BLaER1 treated with 17β-estradiol and CSF1 and Interleukin-3, amounts not matched to agents 10 nM and 100 nM (cell line): Measurements from ENCODE around the gene ZNF816.
"Not testable (repeated sequence)": the region's sequence is repeated elsewhere in the genome, so short reads cannot be mapped to it uniquely, and the experiment has no call there.

Experiments used
- H3K27ac ChIP-seq, 11 experiments: shearing (Covaris generic); formaldehyde crosslinking; 2 replicates each; pipeline ENCODE4 v1.8.1; 2022
- H3K27me3 ChIP-seq, 11 experiments: shearing (Covaris generic); formaldehyde crosslinking; 2 replicates each; pipeline ENCODE4 v1.8.1; 2022
- H3K36me3 ChIP-seq, 11 experiments: shearing (Covaris generic); formaldehyde crosslinking; 2 replicates each; pipeline ENCODE4 v1.8.1; 2022
- H3K4me1 ChIP-seq, 10 experiments: shearing (Covaris generic); formaldehyde crosslinking; 2 replicates each; pipeline ENCODE4 v1.8.1; 2022
- H3K4me2 ChIP-seq, 11 experiments: shearing (Covaris generic); formaldehyde crosslinking; 2 replicates each; pipeline ENCODE4 v1.8.1; 2022
- H3K4me3 ChIP-seq, 10 experiments: shearing (Covaris generic); formaldehyde crosslinking; 2 replicates each; pipeline ENCODE4 v1.8.1; 2022
- H3K9ac ChIP-seq, 11 experiments: shearing (Covaris generic); formaldehyde crosslinking; 2 replicates each; pipeline ENCODE4 v1.8.1; 2022
- H3K9me3 ChIP-seq, 11 experiments: shearing (Covaris generic); formaldehyde crosslinking; replicated peaks in 1 of 11; 2 replicates each; pipeline ENCODE4 v1.8.1; 2022
- H4K20me1 ChIP-seq, 11 experiments: shearing (Covaris generic); formaldehyde crosslinking; 2 replicates each; pipeline ENCODE4 v1.8.1; 2022
- Cebpa-rat ChIP-seq, 11 experiments: shearing (Covaris generic); IDR thresholded peaks; 2 replicates each; pipeline ENCODE4 v1.8.1; 2022

Gene ZNF816

DNA sequence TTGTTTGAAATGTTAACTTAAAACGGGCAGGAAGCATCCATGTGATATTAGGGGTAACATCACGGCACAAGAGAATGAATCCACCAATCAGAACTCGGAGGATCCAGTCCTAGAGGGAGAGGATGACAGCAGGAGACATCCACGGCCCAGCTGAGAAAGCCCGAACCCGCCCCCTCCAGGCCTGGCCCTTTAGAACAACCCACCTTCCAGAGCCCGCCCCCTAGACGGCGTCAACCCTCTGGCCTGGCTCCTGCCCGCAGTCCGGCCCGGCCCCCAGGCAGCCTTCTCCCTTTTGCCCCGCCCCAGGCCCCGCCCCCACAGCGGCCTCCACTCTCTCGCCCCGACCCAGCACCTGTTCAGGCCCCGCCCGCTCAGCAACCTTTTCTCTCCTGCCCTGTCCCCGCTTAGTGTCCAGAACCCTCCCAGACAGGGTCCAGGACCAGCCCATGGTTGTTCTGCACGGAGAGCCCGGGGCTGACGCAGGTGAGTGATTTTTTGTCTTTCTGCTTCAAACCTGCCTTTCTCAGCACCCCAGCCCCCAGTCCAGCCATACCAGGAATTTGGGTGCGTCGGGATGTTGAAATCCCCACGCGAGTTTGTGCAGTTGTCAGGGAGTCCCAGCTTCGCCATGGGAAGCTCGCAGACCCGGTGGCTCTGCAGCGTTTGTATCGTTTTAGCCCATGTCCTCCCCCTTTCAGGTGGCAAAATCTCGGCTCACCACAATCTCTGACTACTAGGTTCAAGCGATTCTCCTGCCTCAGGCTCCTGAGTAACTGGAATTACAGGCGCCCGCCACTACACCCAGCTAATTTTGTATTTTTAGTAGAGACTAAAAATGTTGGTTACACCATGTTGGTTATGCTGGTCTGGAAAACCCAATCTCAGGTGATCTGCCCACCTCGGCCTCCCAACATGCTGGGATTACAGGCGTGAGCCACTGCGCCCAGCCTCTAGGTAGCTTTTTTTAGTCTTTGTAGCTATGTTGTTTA is 16.1 kb downstream of the ZNF816 start:
- no peak overlapping the region for H3K27ac ChIP-seq
- peaks cover 51 to 73% (median 52%) of the 10 kb centered on the region in 11 experiments for H3K9me3 ChIP-seq
- no peak overlapping the region for H3K9ac ChIP-seq
- peaks cover 36 to 49% (median 47%) of the 10 kb centered on the region in 11 experiments for H3K36me3 ChIP-seq
- H4K20me1 ChIP-seq: no peaks in the 10 kb centered on the region
- H3K4me1 ChIP-seq: peaks cover 6 to 11% (median 9%) of the 10 kb centered on the region in 10 experiments; a peak in 18 of 20 replicates
- no peak overlapping the region for H3K4me2 ChIP-seq
- no peaks in the 10 kb centered on the region for H3K27me3 ChIP-seq
- no peak overlapping the region for H3K4me3 ChIP-seq
- TF ChIP-seq Cebpa-rat (IDR thresholded peaks at IDR 0.05): no peak

DNA sequence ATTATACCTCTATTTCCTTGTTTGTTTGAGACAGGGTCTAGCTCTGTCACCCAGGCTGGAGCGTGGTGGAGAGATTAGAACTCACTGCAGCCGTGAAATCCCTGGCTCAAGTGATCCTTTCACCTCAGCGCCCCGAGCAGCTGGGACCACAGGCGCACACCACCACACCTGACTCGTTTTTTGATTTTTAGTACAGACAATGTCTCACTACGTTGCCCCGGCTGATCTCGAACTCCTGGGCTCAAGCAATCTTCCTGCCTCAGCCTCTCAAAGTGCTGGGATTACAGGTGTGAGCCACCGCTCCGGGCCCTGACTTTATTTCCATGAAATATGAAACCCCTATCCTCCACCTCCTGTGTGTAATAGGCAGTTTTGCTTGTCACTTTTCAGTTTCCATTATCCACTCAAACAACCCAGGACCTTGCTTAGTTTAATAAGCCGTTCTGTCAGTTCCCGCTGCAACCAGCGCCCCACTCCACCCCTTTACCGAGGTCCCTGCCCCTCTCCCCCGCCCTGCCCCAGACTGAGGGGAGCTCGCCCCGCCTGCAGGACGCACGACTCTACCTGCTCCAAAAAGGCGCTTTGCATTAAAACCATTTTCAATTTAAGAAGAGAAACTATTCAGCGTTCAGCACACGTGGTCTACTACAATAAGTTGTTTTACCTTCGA is 16.9 kb downstream of the ZNF816 start:
- peaks cover 42 to 65% (median 43%) of the 10 kb centered on the region in 11 experiments for H3K9me3 ChIP-seq
- H4K20me1 ChIP-seq: no peaks in the 10 kb centered on the region
- no peak overlapping the region for H3K4me2 ChIP-seq
- H3K4me1 ChIP-seq: peaks cover 14 to 19% (median 17%) of the 10 kb centered on the region in 10 experiments
- no peak overlapping the region for H3K4me3 ChIP-seq
- no peak overlapping the region for H3K9ac ChIP-seq
- H3K27ac ChIP-seq: no peak overlapping the region
- peaks cover 28 to 41% (median 39%) of the 10 kb centered on the region in 11 experiments for H3K36me3 ChIP-seq
- no peaks in the 10 kb centered on the region for H3K27me3 ChIP-seq
- TF ChIP-seq Cebpa-rat (IDR thresholded peaks at IDR 0.05): no peak

DNA sequence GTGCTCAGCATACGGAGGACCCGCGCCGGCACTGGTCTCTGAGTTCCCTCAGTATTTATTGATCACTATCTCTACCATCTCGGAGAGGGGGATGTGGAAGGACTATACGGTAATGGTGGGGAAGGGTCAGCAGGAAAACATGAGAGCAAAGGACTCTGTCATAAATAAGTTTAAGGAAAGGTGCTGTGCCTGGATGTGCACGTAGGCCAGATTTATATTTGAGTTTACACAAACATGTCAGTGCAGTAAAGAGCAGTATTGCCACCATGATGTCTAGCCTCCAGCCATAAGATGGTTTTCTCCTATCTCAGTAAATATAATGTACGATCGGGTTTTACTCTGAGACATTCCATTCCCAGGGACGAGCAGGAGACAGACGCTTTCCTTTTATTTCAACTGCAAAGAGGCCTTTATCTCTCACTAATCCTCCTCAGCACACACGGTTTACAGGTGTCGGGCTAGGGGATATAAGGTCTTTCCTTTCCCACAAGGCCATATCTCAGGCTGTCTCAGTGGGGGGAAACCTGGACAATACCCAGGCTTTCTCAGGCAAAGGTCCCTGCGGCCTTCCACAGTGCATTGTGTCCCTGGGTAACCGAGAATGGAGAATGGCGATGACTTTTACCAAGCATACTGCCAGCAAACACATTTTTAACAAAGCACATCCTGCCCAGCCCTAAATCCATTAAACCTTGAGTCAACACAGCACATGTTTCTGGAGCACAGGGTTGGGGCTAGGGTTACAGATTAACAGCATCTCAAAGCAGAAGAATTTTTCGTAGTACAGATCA is 17.8 kb downstream of the ZNF816 start:
- H3K4me2 ChIP-seq, H3K27ac ChIP-seq, H3K27me3 ChIP-seq: not testable (repeated sequence)

DNA sequence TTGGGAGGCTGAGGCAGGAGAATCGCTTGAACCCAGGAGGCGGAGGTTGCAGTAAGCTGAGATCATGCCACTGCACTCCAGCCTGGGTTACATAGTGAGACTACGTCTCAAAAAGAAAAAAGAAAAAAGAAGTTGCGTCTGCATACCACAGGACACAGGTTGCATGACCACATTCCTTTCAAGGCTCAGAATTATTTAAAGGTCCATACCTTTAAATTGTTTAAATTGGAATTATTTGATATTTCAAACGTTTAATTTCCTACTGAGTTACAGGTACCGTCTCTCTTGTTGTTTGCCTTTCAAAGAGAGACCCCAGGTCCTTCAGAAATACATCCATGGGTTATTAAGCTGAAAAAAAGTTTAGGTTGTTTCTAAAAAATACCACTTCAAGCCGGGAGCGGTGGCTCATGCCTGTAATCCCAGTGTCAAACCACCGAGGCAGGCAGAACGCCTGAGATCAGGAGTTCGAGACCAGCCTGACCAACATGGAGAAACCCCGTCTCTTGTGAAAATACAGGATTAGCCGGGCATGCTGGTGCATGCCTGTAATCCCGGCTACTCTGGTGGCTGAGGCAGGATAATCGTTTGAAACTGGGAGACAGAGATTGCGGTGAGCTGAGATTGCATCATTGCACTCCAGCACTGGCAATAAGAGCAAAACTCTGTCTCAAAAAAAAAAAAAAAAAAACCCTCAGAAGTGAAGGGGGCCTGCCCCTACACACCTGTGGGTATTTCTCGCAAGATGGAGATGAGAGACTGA is 18.6 kb downstream of the ZNF816 start:
- H3K36me3 ChIP-seq: peaks cover 10 to 28% (median 22%) of the 10 kb centered on the region in 11 experiments
- H3K27me3 ChIP-seq: no peaks in the 10 kb centered on the region
- H3K4me2 ChIP-seq: peak overlapping the region in 6 of 11 experiments; percentile 88 to 95 (median 92); a peak in 7 of 22 replicates
- no peak overlapping the region for H3K9ac ChIP-seq
- H3K4me1 ChIP-seq: peaks cover 23 to 34% (median 31%) of the 10 kb centered on the region in 10 experiments
- TF ChIP-seq Cebpa-rat (IDR thresholded peaks at IDR 0.05): no peak
- peak overlapping the region in 2 of 11 experiments; percentile 89 to 93; a peak in 2 of 22 replicates for H3K27ac ChIP-seq
- no peaks in the 10 kb centered on the region for H4K20me1 ChIP-seq
- H3K9me3 ChIP-seq: peaks cover 25 to 56% (median 29%) of the 10 kb centered on the region in 11 experiments
- H3K4me3 ChIP-seq: peak overlapping the region in 1 of 10 experiments; percentile 86; a peak in 1 of 20 replicates

More for the DNA sequence above, 17.8 kb downstream of the ZNF816 start:
- peaks cover 18 to 25% (median 22%) of the 10 kb centered on the region in 10 experiments for H3K4me1 ChIP-seq
- H3K9me3 ChIP-seq: peaks cover 34 to 57% (median 34%) of the 10 kb centered on the region in 11 experiments
- not testable (repeated sequence) for H3K9ac ChIP-seq, H3K4me3 ChIP-seq, H4K20me1 ChIP-seq
- H3K36me3 ChIP-seq: peaks cover 19 to 32% (median 30%) of the 10 kb centered on the region in 11 experiments

DNA sequence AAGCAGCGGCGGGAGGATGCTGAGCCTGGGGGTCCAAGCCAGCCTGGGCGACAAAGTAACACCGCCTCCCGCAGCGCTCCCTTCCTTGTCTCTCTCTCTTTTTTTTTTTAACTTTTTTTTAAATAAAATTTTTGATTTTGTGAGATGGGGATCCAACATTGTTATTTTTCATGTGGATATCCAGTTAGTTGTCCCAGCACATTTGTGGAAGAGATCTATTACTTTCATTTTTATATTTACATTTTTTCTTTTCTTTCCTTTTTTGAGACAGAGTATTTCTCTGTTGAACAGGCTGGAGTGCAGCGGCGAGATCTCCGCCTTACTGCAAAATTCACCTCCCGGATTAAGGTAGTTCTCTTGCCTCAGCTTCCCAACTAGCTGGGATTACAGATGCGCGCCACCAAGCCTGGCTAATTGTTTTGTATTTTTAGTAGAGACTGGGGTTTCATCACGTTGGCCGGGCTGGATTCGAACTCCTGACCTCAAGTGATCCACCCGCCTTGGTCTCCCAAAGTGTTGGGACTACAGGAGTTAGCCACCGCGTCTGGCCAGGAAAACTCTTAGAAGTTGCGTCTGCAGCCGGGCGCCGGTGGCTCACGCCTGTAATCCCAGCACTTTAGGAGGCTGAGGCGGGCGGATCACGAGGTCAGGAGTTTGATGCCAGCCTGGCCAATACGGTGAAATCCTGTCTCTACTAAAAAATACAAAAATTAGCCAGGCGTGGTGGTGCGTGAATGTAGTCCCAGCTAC is 19.4 kb downstream of the ZNF816 start:
- Histone ChIP-seq H3K36me3 (peaks cover 4 to 20% (median 15%) of the 10 kb centered on the region in 11 experiments; a peak in 20 of 22 replicates), H3K27me3 (no peaks in the 10 kb centered on the region), H3K4me3 (peak overlapping the region; percentile 79 to 95 (median 86)), H3K9me3 (peaks cover 18 to 49% (median 21%) of the 10 kb centered on the region in 11 experiments), H3K4me2 (peak overlapping the region; percentile 88 to 100 (median 95)), H4K20me1 (no peaks in the 10 kb centered on the region), H3K4me1 (peaks cover 23 to 38% (median 32%) of the 10 kb centered on the region in 10 experiments), H3K27ac (peak overlapping the region in 10 of 11 experiments; percentile 20 to 93 (median 86); a peak in 18 of 22 replicates), H3K9ac (peak overlapping the region; percentile 67 to 95 (median 92))
- no peak for TF ChIP-seq Cebpa-rat (IDR thresholded peaks at IDR 0.05)

DNA sequence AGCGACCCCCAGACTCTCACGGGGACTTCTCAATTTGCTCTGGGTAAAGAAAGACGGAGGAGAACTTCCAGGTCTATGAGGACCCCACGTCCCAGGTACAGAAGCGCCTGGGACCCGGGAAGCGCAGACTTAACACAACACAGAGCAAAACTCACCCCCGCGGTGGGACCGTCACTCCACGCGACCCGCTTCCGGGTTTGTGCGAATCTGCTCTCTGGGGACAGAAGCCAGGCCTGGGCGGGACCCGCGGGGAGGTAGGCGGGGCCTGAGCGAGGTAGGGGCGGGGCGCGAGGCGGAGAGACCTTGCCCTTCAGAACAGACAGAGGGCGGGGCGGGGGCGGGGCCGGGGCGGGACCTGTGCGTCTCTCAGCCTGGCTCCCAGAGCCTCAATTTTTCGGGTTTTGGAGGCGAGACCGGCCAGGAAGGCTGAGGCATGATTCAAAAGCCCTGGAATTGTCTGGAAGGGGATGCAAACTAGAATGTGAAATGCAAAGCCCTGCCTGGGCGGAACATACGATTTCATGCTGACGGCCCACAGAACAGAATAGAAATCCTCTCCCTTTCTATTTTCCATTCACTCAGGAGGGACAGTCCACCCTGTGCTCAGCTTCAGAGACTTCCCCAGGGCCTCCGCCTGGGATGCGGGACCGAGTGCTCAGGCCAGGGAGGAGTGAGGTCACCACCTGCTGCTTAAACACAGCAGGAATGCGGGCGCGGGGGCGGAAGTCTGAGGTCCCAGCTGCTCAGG is 20.1 kb downstream of the ZNF816 start:
- H3K4me3 ChIP-seq: peak overlapping the region; percentile 79 to 95 (median 86)
- no peak for TF ChIP-seq Cebpa-rat (IDR thresholded peaks at IDR 0.05)
- no peaks in the 10 kb centered on the region for H4K20me1 ChIP-seq
- peak overlapping the region; percentile 81 to 96 (median 93) for H3K9ac ChIP-seq
- H3K4me1 ChIP-seq: peaks cover 23 to 44% (median 34%) of the 10 kb centered on the region in 10 experiments
- peak overlapping the region; percentile 85 to 97 (median 91) for H3K27ac ChIP-seq
- no peaks in the 10 kb centered on the region for H3K27me3 ChIP-seq
- H3K4me2 ChIP-seq: peak overlapping the region; percentile 88 to 100 (median 95)
- peaks cover 0 to 19% (median 13%) of the 10 kb centered on the region in 11 experiments; a peak in 18 of 22 replicates for H3K36me3 ChIP-seq
- H3K9me3 ChIP-seq: peaks cover 12 to 48% (median 17%) of the 10 kb centered on the region in 11 experiments

DNA sequence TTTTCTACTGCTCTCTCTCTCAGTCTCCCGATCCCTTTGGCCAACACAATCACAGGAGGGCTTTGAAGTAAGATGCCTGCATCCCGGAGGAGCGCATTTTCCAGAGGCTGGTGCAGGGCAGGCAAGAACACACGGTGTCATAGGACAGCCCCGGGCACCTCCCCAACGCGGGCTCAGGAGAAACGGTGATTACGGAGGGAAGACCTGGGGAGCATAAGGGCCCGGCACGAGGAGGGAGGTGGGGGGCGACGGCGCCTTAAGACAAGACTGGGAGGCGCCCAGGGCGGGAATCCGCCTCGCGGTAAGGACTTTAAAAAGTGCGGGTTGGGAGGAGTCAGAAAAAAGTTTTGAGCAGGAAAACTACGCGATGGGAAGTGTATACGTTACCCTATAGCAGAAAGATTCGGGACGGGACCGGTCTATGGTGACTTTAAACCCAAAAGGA is 20.7 kb downstream of the ZNF816 start:
- Histone ChIP-seq H3K4me1 (peaks cover 29 to 50% (median 40%) of the 10 kb centered on the region in 10 experiments), H4K20me1 (no peaks in the 10 kb centered on the region), H3K27ac (peak overlapping the region; percentile 85 to 97 (median 91)), H3K36me3 (peaks cover 0 to 19% (median 14%) of the 10 kb centered on the region in 11 experiments; a peak in 19 of 22 replicates), H3K4me2 (peak overlapping the region; percentile 67 to 96 (median 90)), H3K9me3 (peaks cover 11 to 46% (median 16%) of the 10 kb centered on the region in 11 experiments), H3K4me3 (peak overlapping the region; percentile 79 to 95 (median 86)), H3K9ac (peak overlapping the region; percentile 81 to 96 (median 93)), H3K27me3 (no peaks in the 10 kb centered on the region)
- TF ChIP-seq Cebpa-rat (IDR thresholded peaks at IDR 0.05): no peak

DNA sequence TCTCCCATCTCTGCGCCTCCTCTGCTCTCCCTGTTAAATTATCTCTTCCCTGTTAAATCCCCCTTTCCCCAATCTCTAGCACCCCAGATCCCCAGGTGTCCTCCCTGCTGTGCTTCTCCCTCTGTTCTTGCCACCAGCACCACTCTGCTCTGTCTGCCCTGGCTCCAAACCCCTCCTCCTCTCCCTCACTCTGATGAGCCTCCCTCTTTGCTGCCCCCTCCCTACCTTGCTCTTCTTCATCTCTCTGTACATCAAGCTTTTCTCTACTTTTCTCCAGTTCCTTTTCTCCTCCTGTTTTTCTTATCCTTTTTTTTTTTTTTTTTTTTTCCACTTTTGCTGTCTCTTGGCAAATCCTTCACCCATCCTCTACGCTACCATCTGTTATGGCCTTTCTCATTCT is 21.2 kb downstream of the ZNF816 start:
- not testable (repeated sequence) for H4K20me1 ChIP-seq, H3K27me3 ChIP-seq
- peak overlapping the region; percentile 81 to 96 (median 93) for H3K9ac ChIP-seq
- H3K36me3 ChIP-seq: peaks cover 0 to 23% (median 15%) of the 10 kb centered on the region in 11 experiments; a peak in 18 of 22 replicates
- H3K4me1 ChIP-seq: peaks cover 33 to 55% (median 44%) of the 10 kb centered on the region in 10 experiments
- peak overlapping the region; percentile 79 to 95 (median 86) for H3K4me3 ChIP-seq
- peaks cover 6 to 41% (median 14%) of the 10 kb centered on the region in 11 experiments; a peak in 18 of 22 replicates for H3K9me3 ChIP-seq
- H3K4me2 ChIP-seq: peak overlapping the region; percentile 67 to 96 (median 90)
- peak overlapping the region in 10 of 11 experiments; percentile 85 to 97 (median 92); a peak in 20 of 22 replicates for H3K27ac ChIP-seq

DNA sequence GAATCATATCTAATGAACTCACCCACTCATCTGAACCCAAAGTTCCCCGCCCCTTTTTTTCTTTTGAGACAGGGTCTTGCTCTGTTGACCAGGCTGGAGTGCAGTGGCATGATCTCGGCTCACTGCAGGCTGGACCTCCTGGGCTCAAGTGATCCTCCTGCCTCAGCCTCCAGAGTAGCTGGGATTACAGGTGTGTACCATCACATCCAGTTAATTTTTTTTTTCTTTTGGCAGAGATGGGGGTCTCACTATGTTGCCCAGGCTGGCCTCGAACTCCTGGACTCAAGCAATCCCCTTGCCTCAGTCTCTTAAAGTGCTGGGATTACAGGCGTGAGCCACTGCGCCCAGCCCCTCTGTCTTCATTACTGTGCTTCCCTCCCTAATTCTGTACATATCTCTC is 21.8 kb downstream of the ZNF816 start:
- Histone ChIP-seq H3K4me2 (peak overlapping the region; percentile 67 to 96 (median 90)), H3K36me3 (peaks cover 0 to 29% (median 20%) of the 10 kb centered on the region in 11 experiments; a peak in 18 of 22 replicates), H3K4me1 (peaks cover 39 to 61% (median 50%) of the 10 kb centered on the region in 10 experiments), H3K9me3 (peaks cover 9 to 36% (median 12%) of the 10 kb centered on the region in 11 experiments; a peak in 19 of 22 replicates), H3K4me3 (peak overlapping the region in 6 of 10 experiments; percentile 79 to 94 (median 86); a peak in 6 of 20 replicates), H3K9ac (peak overlapping the region in 7 of 11 experiments; percentile 90 to 94 (median 92); a peak in 6 of 22 replicates)
- not testable (repeated sequence) for H3K27me3 ChIP-seq, H4K20me1 ChIP-seq, H3K27ac ChIP-seq
